Loucy (cell line): Measurements from ENCODE around the gene KIF16B.

Experiments used
- H2AFZ ChIP-seq: fragments of 200-600 bp; sonication (generic); 2 replicates; pipeline ENCODE4 v1.6.0; 2016; ENCODE audit warnings: antibody characterized with exemption, mild to moderate bottlenecking, low read length, moderate library complexity
- H3F3A ChIP-seq: fragments of 200-600 bp; 2 replicates; pipeline ENCODE4 v1.6.0; 2016; ENCODE audit warnings: antibody characterized with exemption, low read depth, mild to moderate bottlenecking
- H3K27me3 ChIP-seq: fragments of 200-600 bp; sonication (generic); 2 replicates; pipeline ENCODE4 v1.6.1; 2014; ENCODE audit warnings: low read length, mild to moderate bottlenecking; ENCODE audit not compliant: insufficient read depth, poor library complexity, severe bottlenecking
- H3K36me3 ChIP-seq: fragments of 200-600 bp; sonication (generic); 2 replicates; pipeline ENCODE4 v1.6.1; 2016; ENCODE audit warnings: low read length; ENCODE audit not compliant: insufficient read depth
- H3K4me1 ChIP-seq: fragments of 200-600 bp; sonication (generic); 2 replicates; pipeline ENCODE4 v1.5.1; 2014; ENCODE audit warnings: low read length, mild to moderate bottlenecking; ENCODE audit not compliant: insufficient read depth, poor library complexity, severe bottlenecking
- H3K4me2 ChIP-seq: fragments of 200-600 bp; sonication (generic); 2 replicates; pipeline ENCODE4 v1.6.0; 2014; ENCODE audit warnings: antibody characterized with exemption, low read length, low read depth, mild to moderate bottlenecking; ENCODE audit not compliant: poor library complexity, severe bottlenecking
- H3K4me3 ChIP-seq: fragments of 200-600 bp; sonication (generic); 2 replicates; pipeline ENCODE4 v1.5.1; 2014; ENCODE audit warnings: low read length, mild to moderate bottlenecking, mixed read lengths; ENCODE audit not compliant: poor library complexity, severe bottlenecking
- H3K79me2 ChIP-seq: fragments of 200-600 bp; sonication (generic); 2 replicates; pipeline ENCODE4 v1.6.1; 2014; ENCODE audit warnings: low read length; ENCODE audit not compliant: insufficient read depth
- H3K9ac ChIP-seq: fragments of 200-600 bp; sonication (generic); 2 replicates; pipeline ENCODE4 v1.6.0; 2014; ENCODE audit warnings: mild to moderate bottlenecking, low read depth, low read length, moderate library complexity; ENCODE audit not compliant: poor library complexity, severe bottlenecking
- H3K9me2 ChIP-seq: fragments of 200-600 bp; sonication (generic); replicated peaks from 2 replicates; pipeline ENCODE4 v1.6.1; 2016; ENCODE audit warnings: low read depth, low read length, mixed read lengths
- H3K9me3 ChIP-seq: fragments of 200-600 bp; sonication (generic); 2 replicates; pipeline ENCODE4 v1.6.1; 2014; ENCODE audit warnings: mild to moderate bottlenecking, antibody characterized with exemption, low read length, low read depth; ENCODE audit not compliant: insufficient read depth
- H4K20me1 ChIP-seq: fragments of 200-600 bp; sonication (generic); 2 replicates; pipeline ENCODE4 v1.6.0; 2014; ENCODE audit warnings: antibody characterized with exemption, low read length, mild to moderate bottlenecking; ENCODE audit not compliant: insufficient read depth, poor library complexity, severe bottlenecking
- CTCF ChIP-seq: fragments of 200-600 bp; sonication (generic); conservative IDR thresholded peaks from 2 replicates; pipeline ENCODE4 v1.5.1; 2014; ENCODE audit warnings: mild to moderate bottlenecking, antibody characterized with exemption, low read length
- EZH2phosphoT487 ChIP-seq: fragments of 200-600 bp; IDR thresholded peaks from 2 replicates; pipeline ENCODE4 v1.6.1; 2018; ENCODE audit warnings: antibody characterized with exemption, mild to moderate bottlenecking, moderate library complexity, borderline replicate concordance

The KIF16B gene

GRCh38 chr20:16538779-16539178, 34.5 kb downstream of the KIF16B start:
- H3K4me2 ChIP-seq, result no peak overlapping the region
- no peaks in the 10 kb centered on the region for H3K9me3 ChIP-seq
- no peaks in the 10 kb centered on the region for H3K9me2 ChIP-seq
- H3F3A ChIP-seq, result no peaks in the 10 kb centered on the region
- H3K4me1 ChIP-seq, result peaks cover 8% of the 10 kb centered on the region
- no peaks in the 10 kb centered on the region for H4K20me1 ChIP-seq
- no peaks in the 10 kb centered on the region for H3K36me3 ChIP-seq
- no peak overlapping the region for H2AFZ ChIP-seq
- no peak overlapping the region for H3K4me3 ChIP-seq
- H3K9ac ChIP-seq, result no peak overlapping the region
- no peaks in the 10 kb centered on the region for H3K27me3 ChIP-seq
- TF ChIP-seq CTCF (no peak), EZH2phosphoT487 (no peak)
- no peaks in the 10 kb centered on the region for H3K79me2 ChIP-seq

GRCh38 chr20:16537918-16538317, 35.3 kb downstream of the KIF16B start:
- no peak overlapping the region for H3K4me2 ChIP-seq
- H3K9me3 ChIP-seq, result no peaks in the 10 kb centered on the region
- no peak overlapping the region for H3K9ac ChIP-seq
- no peaks in the 10 kb centered on the region for H3K27me3 ChIP-seq
- H3F3A ChIP-seq, result no peaks in the 10 kb centered on the region
- no peaks in the 10 kb centered on the region for H4K20me1 ChIP-seq
- H3K4me1 ChIP-seq, result peaks cover 8% of the 10 kb centered on the region
- no peaks in the 10 kb centered on the region for H3K9me2 ChIP-seq
- H3K79me2 ChIP-seq, result no peaks in the 10 kb centered on the region
- H3K36me3 ChIP-seq, result no peaks in the 10 kb centered on the region
- no peak overlapping the region for H2AFZ ChIP-seq
- TF ChIP-seq EZH2phosphoT487, result no peak
- TF ChIP-seq CTCF, result no peak
- no peak overlapping the region for H3K4me3 ChIP-seq

- no peaks in the 10 kb centered on the region for H3K36me3 ChIP-seq
- no peak overlapping the region for H2AFZ ChIP-seq
- H3K4me1 ChIP-seq, result peaks cover 8% of the 10 kb centered on the region
- H3F3A ChIP-seq, result no peaks in the 10 kb centered on the region
- no peaks in the 10 kb centered on the region for H3K9me3 ChIP-seq
- H3K9ac ChIP-seq, result no peak overlapping the region
- H4K20me1 ChIP-seq, result no peaks in the 10 kb centered on the region
- no peak overlapping the region for H3K4me2 ChIP-seq
- no peaks in the 10 kb centered on the region for H3K9me2 ChIP-seq
- H3K4me3 ChIP-seq, result no peak overlapping the region
- H3K27me3 ChIP-seq, result no peaks in the 10 kb centered on the region
- no peak for TF ChIP-seq CTCF
- no peak for TF ChIP-seq EZH2phosphoT487
- H3K79me2 ChIP-seq, result no peaks in the 10 kb centered on the region
Measured at GRCh38 chr20:16537025-16537665, 36.1 kb downstream of the KIF16B start.
